HUES48 (cell line): ENCODE measurements around the gene DRG1.
"Not testable (repeated sequence)": the region's sequence is repeated elsewhere in the genome, so short reads cannot be mapped to it uniquely, and the experiment has no call there.

Experiments
- H3K27ac ChIP-seq: one replicate; pipeline ENCODE4 v1.7.0; 2013; ENCODE audit warnings: low read depth, low read length, inconsistent platforms
- H3K27me3 ChIP-seq: 2 replicates; pipeline ENCODE4 v1.6.1; 2013; ENCODE audit warnings: mild to moderate bottlenecking, low read length; ENCODE audit not compliant: control insufficient read depth, insufficient read depth
- H3K36me3 ChIP-seq: 2 replicates; pipeline ENCODE4 v1.6.1; 2013; ENCODE audit warnings: low read length; ENCODE audit not compliant: control insufficient read depth, insufficient read depth
- H3K4me1 ChIP-seq: 2 replicates; pipeline ENCODE4 v1.6.1; 2013; ENCODE audit warnings: mild to moderate bottlenecking, low read length; ENCODE audit not compliant: control insufficient read depth, insufficient read depth
- H3K4me3 ChIP-seq: 2 replicates; pipeline ENCODE4 v1.5.1; 2013; ENCODE audit warnings: mild to moderate bottlenecking, low read depth, low read length
- H3K9ac ChIP-seq: 2 replicates; pipeline ENCODE4 v1.6.1; 2013; ENCODE audit warnings: mild to moderate bottlenecking, low read depth, low read length, moderate library complexity
- H3K9me3 ChIP-seq: 2 replicates; pipeline ENCODE4 v1.6.1; 2013; ENCODE audit warnings: low read length; ENCODE audit not compliant: control insufficient read depth, insufficient read depth

The DRG1 gene

GRCh38 chr22:31474743-31475142 lies 75.3 kb downstream of the DRG1 start:
- Histone ChIP-seq H3K27me3 (no peaks in the 10 kb centered on the region), H3K27ac (no peak overlapping the region), H3K36me3 (peaks cover 40% of the 10 kb centered on the region), H3K4me1 (no peaks in the 10 kb centered on the region), H3K9me3 (no peaks in the 10 kb centered on the region), H3K9ac (no peak overlapping the region), H3K4me3 (no peak overlapping the region)

GRCh38 chr22:31475800-31476199 lies 76.4 kb downstream of the DRG1 start:
- Histone ChIP-seq H3K36me3 (peaks cover 41% of the 10 kb centered on the region), H3K27ac (no peak overlapping the region)

GRCh38 chr22:31477329-31477728 lies 77.9 kb downstream of the DRG1 start:
- H3K4me3 ChIP-seq, result no peak overlapping the region
- H3K27ac ChIP-seq, result no peak overlapping the region
- no peaks in the 10 kb centered on the region for H3K27me3 ChIP-seq
- no peaks in the 10 kb centered on the region for H3K9me3 ChIP-seq
- H3K9ac ChIP-seq, result no peak overlapping the region
- H3K36me3 ChIP-seq, result peaks cover 45% of the 10 kb centered on the region
- H3K4me1 ChIP-seq, result no peaks in the 10 kb centered on the region

More at GRCh38 chr22:31475800-31476199, 76.4 kb downstream of the DRG1 start:
- Histone ChIP-seq H3K9ac (no peak overlapping the region), H3K27me3 (no peaks in the 10 kb centered on the region), H3K4me3 (no peak overlapping the region), H3K4me1 (no peaks in the 10 kb centered on the region), H3K9me3 (no peaks in the 10 kb centered on the region)

GRCh38 chr22:31481129-31481528 lies 81.7 kb downstream of the DRG1 start:
- no peaks in the 10 kb centered on the region for H3K9me3 ChIP-seq
- H3K9ac ChIP-seq, result no peak overlapping the region
- H3K27ac ChIP-seq, result no peak overlapping the region
- H3K36me3 ChIP-seq, result peaks cover 60% of the 10 kb centered on the region
- no peak overlapping the region for H3K4me3 ChIP-seq
- H3K4me1 ChIP-seq, result no peaks in the 10 kb centered on the region
- H3K27me3 ChIP-seq, result no peaks in the 10 kb centered on the region

GRCh38 chr22:31482470-31482869 lies 83.1 kb downstream of the DRG1 start:
- not testable (repeated sequence) for H3K9me3 ChIP-seq, H3K27ac ChIP-seq, H3K9ac ChIP-seq, H3K4me3 ChIP-seq, H3K4me1 ChIP-seq, H3K27me3 ChIP-seq
- H3K36me3 ChIP-seq, result peaks cover 64% of the 10 kb centered on the region
